ENCODE measurements around the gene WDR72. TPM values are rescaled to one million over a fixed set of nuclear protein-coding genes. Genes with fewer than 3 reads are reported as not detected.

The WDR72 gene
- total and polyA plus RNA-seq, 4 experiments from 2014 or later = not detected

DNA sequence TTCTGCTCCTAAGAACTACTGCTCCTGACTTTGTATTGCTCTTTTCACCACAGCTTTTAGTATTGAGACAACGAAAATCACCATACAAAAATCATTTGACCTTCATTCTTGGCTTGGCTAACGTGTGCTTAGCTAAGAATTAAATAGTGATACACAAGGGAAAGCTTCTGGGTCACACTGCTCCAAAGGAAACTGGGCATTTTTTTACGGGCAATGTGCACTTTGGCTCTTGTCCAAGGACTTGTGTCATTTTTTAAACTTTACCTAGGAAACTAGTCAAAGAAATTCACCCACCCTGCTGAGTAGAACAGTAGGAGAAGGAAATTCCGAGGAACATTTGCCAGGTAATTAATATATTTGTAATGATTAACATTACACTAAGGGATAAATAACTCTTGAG lies 19.8 kb downstream of the WDR72 start:
- no peak overlapping the region for H3K4me3 Mint-ChIP-seq
- H3K36me3 Mint-ChIP-seq = no peaks in the 10 kb centered on the region
- ChIA-PET POLR2A (ENCODE audit: partially characterized antibody) (no interaction called here), CTCF (ENCODE audit: partially characterized antibody) (no interaction called here)
- Histone ChIP-seq H3K27ac (ENCODE audit: low read depth, low read length) (no peak overlapping the region), H3K4me1 (ENCODE audit: insufficient read depth, low read length) (no peaks in the 10 kb centered on the region), H3K36me3 (ENCODE audit: insufficient read depth, low read length) (no peaks in the 10 kb centered on the region), H3K9me3 (ENCODE audit: control insufficient read depth in 1 of 2, low read length in 2 of 2) (no peaks in the 10 kb centered on the region), H3K27me3 (ENCODE audit: insufficient read depth, low read length) (no peaks in the 10 kb centered on the region), H3K4me3 (ENCODE audit: low read length in 2 of 2) (no peak overlapping the region)
- no peaks in the 10 kb centered on the region for H3K27me3 Mint-ChIP-seq
- no peak for DNase-seq
- H3K4me1 Mint-ChIP-seq = no peaks in the 10 kb centered on the region
- intact Hi-C loops (cut with micrococcal nuclease) = no loop called here
- H3K27ac Mint-ChIP-seq = no peak overlapping the region
- H3K9me3 Mint-ChIP-seq = peaks cover 0 to 2% (median 0%) of the 10 kb centered on the region in 8 donors

DNA sequence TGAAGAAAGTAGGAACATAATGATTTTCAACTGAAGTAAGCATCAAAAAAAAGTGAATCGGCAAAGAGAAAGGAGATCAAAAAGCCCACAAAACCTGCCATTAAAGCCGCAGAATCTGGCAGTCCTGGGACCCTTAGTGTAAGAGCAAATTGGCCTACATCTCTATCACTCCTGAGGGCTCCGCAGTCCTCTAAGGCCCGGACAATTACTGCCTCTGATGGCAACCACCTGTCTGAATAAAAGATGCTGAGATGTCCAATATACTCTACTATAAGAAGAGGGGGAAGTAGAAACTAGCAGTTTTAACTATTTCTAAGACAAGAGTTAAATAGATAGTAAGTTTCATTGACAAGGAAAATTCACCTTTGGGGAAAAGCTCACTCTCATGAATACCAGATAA lies 20.3 kb downstream of the WDR72 start:
- Histone ChIP-seq H3K4me3 (ENCODE audit: low read length in 2 of 2) (no peak overlapping the region), H3K4me1 (ENCODE audit: insufficient read depth, low read length) (no peaks in the 10 kb centered on the region), H3K27ac (ENCODE audit: low read depth, low read length) (no peak overlapping the region), H3K9me3 (ENCODE audit: control insufficient read depth in 1 of 2, low read length in 2 of 2) (no peaks in the 10 kb centered on the region), H3K27me3 (ENCODE audit: insufficient read depth, low read length) (no peaks in the 10 kb centered on the region), H3K36me3 (ENCODE audit: insufficient read depth, low read length) (no peaks in the 10 kb centered on the region)
- no peak for DNase-seq
- ChIA-PET POLR2A (ENCODE audit: partially characterized antibody) (no interaction called here), CTCF (ENCODE audit: partially characterized antibody) (no interaction called here)
- Mint-ChIP-seq H3K9me3 (peaks cover 0 to 2% (median 0%) of the 10 kb centered on the region in 8 donors), H3K27me3 (no peaks in the 10 kb centered on the region), H3K27ac (no peak overlapping the region), H3K4me1 (no peaks in the 10 kb centered on the region), H3K4me3 (no peak overlapping the region), H3K36me3 (no peaks in the 10 kb centered on the region)
- intact Hi-C loops (cut with micrococcal nuclease) = no loop called here

DNA sequence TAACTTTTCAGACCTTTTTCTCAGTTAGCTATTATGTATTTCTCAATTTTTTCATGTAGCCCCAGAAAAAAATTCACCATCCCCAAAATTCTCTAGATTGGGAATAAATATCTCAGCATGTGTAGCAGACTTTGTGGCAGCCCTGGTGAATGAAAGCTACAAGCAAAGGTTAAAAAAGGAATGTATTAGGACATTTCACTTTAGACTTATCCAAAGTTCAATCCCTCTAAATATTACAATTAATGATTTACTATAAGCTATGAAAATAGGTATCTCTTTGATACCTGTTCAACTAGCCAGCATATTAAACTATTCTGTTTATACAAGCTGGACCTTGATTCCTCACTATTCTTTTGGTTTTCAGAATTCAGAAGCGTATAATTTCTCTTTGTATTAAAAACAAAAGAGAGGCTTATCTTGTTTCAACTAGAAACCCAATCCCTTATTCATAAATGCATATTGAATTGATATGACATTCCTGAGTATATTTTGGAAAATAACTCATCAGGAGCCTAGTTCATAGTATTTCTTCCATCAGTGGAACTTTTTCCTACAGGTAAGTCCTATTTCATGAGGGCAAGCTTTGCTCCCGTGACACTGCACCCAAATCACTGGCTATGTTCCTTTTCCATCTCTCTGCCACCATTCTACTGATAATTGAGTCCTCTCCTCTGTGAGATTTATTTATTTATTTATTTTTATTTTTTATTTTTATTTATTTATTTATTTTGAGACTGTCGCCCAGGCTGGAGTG lies 38.0 kb downstream of the WDR72 start:
- no peak overlapping the region for H3K27ac ChIP-seq (ENCODE audit: low read depth, low read length)
- H3K4me1 ChIP-seq (ENCODE audit: insufficient read depth, low read length) = no peaks in the 10 kb centered on the region
- no peaks in the 10 kb centered on the region for H3K36me3 ChIP-seq (ENCODE audit: insufficient read depth, low read length)
- intact Hi-C loops (cut with micrococcal nuclease) = no loop called here
- POLR2A ChIA-PET (ENCODE audit: partially characterized antibody) = no interaction called here
- no peak overlapping the region for H3K4me3 Mint-ChIP-seq
- H3K9me3 ChIP-seq (ENCODE audit: control insufficient read depth in 1 of 2, low read length in 2 of 2) = no peaks in the 10 kb centered on the region
- no peaks in the 10 kb centered on the region for H3K27me3 Mint-ChIP-seq
- H3K36me3 Mint-ChIP-seq = no peaks in the 10 kb centered on the region
- CTCF ChIA-PET (ENCODE audit: partially characterized antibody) = no interaction called here
- H3K9me3 Mint-ChIP-seq = no peaks in the 10 kb centered on the region
- no peak for DNase-seq
- no peak overlapping the region for H3K27ac Mint-ChIP-seq
- no peak overlapping the region for H3K4me3 ChIP-seq (ENCODE audit: low read length in 2 of 2)
- H3K27me3 ChIP-seq (ENCODE audit: insufficient read depth, low read length) = no peaks in the 10 kb centered on the region
- no peaks in the 10 kb centered on the region for H3K4me1 Mint-ChIP-seq

DNA sequence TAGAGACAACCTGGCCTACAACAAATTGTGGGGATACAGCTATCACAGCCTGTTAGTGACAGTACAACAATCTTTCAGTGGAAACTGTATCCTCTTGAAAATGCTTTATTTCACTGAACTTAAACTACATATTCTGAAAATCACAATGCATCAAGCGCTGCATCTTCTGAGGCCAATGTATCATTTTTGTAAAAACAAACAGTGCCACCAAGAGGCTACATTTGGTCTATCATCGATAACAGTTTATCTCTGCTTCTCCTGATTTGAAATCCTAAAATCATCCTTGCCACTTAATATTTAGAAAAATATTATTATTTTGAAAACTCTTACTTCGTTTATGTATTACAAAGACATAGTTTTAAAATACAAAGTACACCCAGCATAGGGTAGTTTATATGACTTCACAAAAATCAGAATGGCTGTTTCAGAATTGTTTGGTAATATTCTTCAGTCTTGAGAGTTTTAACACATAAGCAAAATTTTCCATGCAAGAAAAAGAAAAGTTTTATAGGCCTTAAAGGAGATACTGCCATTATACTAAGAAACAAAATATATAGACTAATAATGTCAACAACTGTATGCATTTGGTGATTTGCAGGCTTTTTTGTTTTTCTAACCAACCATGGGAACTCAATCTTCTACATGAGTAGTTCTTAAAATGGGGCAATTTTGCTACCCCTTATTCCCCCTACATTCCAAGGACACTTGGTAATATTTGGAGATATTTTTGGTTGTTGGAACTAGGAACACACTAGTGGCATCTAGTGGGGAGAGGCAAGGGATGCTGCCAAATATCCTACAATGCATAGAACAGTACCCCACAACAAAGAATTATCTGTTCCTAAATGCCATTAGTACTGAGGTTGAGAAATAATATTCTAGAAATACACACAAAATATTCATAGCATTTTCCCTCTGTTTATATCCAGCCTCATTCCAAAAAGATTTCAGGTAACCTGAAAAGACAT lies 42.3 kb downstream of the WDR72 start:
- Mint-ChIP-seq H3K27me3 (no peaks in the 10 kb centered on the region), H3K4me3 (no peak overlapping the region), H3K4me1 (no peaks in the 10 kb centered on the region), H3K27ac (no peak overlapping the region), H3K36me3 (no peaks in the 10 kb centered on the region), H3K9me3 (no peaks in the 10 kb centered on the region)
- no peak overlapping the region for H3K27ac ChIP-seq (ENCODE audit: low read depth, low read length)
- H3K4me3 ChIP-seq (ENCODE audit: low read length in 2 of 2) = no peak overlapping the region
- POLR2A ChIA-PET (ENCODE audit: partially characterized antibody) = no interaction called here
- no peak for DNase-seq
- intact Hi-C loops (cut with micrococcal nuclease) = no loop called here
- no peaks in the 10 kb centered on the region for H3K36me3 ChIP-seq (ENCODE audit: insufficient read depth, low read length)
- CTCF ChIA-PET (ENCODE audit: partially characterized antibody) = no interaction called here
- no peaks in the 10 kb centered on the region for H3K9me3 ChIP-seq (ENCODE audit: control insufficient read depth in 1 of 2, low read length in 2 of 2)
- no peaks in the 10 kb centered on the region for H3K27me3 ChIP-seq (ENCODE audit: insufficient read depth, low read length)
- H3K4me1 ChIP-seq (ENCODE audit: insufficient read depth, low read length) = no peaks in the 10 kb centered on the region

DNA sequence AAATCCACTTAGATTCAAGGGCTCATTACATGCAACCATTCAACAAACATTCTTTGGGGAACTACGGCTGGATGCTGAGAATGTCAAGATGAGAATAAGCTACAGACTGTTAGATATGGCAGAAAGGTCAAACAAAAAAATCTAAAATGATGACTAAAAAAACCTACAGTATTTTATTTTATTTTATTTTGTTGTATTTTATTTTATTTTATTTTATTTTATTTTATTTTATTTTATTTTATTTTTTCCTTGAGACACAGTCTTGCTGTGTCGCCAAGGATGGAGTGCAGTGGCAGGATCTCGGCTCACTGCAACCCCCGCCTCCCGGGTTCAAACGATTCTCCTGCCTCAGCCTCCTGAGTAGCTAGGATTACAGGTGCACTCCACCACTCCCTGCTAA lies 46.2 kb downstream of the WDR72 start:
- Histone ChIP-seq H3K9me3 (ENCODE audit: control insufficient read depth in 1 of 2, low read length in 2 of 2) (no peaks in the 10 kb centered on the region), H3K27me3 (ENCODE audit: insufficient read depth, low read length) (no peaks in the 10 kb centered on the region), H3K27ac (ENCODE audit: low read depth, low read length) (no peak overlapping the region), H3K4me1 (ENCODE audit: insufficient read depth, low read length) (no peaks in the 10 kb centered on the region), H3K36me3 (ENCODE audit: insufficient read depth, low read length) (no peaks in the 10 kb centered on the region), H3K4me3 (ENCODE audit: low read length in 2 of 2) (no peak overlapping the region)
- ChIA-PET CTCF (ENCODE audit: partially characterized antibody) (no interaction called here), POLR2A (ENCODE audit: partially characterized antibody) (no interaction called here)
- Mint-ChIP-seq H3K9me3 (no peaks in the 10 kb centered on the region), H3K4me3 (no peak overlapping the region), H3K27ac (no peak overlapping the region), H3K27me3 (no peaks in the 10 kb centered on the region), H3K36me3 (no peaks in the 10 kb centered on the region), H3K4me1 (no peaks in the 10 kb centered on the region)
- intact Hi-C loops (cut with micrococcal nuclease) = no loop called here
- DNase-seq = no peak

DNA sequence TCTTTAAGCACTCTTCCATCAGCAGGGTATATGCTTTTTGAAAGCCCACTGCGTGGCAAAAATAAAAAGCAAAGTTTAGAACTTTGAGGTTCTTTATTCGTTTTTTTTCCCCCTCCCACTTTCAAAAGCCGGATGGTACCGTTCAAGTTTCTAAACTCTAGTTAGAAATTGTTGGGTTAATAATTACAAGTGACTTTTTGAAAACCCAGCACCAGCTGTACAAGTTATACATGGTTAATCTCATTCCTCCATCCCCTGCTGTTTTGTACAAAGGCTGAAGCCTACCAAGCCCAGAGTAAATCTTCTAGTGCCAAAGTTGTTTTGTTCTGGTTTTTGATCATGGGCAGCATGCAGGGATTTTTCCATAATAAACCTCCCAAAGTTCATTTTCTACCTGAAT lies 48.6 kb downstream of the WDR72 start:
- Mint-ChIP-seq H3K36me3 (no peaks in the 10 kb centered on the region), H3K4me1 (no peaks in the 10 kb centered on the region), H3K27me3 (peaks cover 0 to 3% of the 10 kb centered on the region in 2 donors), H3K4me3 (no peak overlapping the region), H3K9me3 (peaks cover 0 to 3% (median 0%) of the 10 kb centered on the region in 8 donors), H3K27ac (no peak overlapping the region)
- intact Hi-C loops (cut with micrococcal nuclease) = no loop called here
- CTCF ChIA-PET (ENCODE audit: partially characterized antibody) = no interaction called here
- Histone ChIP-seq H3K4me1 (ENCODE audit: insufficient read depth, low read length) (no peaks in the 10 kb centered on the region), H3K36me3 (ENCODE audit: insufficient read depth, low read length) (no peaks in the 10 kb centered on the region), H3K27me3 (ENCODE audit: insufficient read depth, low read length) (no peaks in the 10 kb centered on the region), H3K9me3 (ENCODE audit: control insufficient read depth in 1 of 2, low read length in 2 of 2) (no peaks in the 10 kb centered on the region), H3K27ac (ENCODE audit: low read depth, low read length) (no peak overlapping the region), H3K4me3 (ENCODE audit: low read length in 2 of 2) (no peak overlapping the region)
- DNase-seq = no peak
- POLR2A ChIA-PET (ENCODE audit: partially characterized antibody) = no interaction called here

DNA sequence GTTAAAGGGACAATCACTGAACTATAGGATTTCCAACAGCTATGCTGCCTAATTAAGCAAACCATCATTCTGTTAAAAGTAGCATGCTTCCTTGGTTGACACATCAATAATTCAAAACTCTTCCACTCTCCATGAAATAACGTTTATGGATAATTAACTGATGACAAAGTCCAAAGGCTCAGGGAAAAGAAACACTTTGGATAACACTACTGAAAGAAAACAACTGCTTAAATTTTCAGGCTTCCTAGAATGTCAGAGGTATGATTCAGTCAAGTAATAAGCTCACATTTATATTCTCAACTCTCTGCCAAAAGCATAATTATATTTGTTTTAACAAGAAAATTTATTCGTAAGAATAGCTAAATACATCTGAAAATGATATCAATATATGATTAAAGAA lies 49.6 kb downstream of the WDR72 start:
- intact Hi-C loops (cut with micrococcal nuclease) = no loop called here
- H3K4me1 ChIP-seq (ENCODE audit: insufficient read depth, low read length) = no peaks in the 10 kb centered on the region
- CTCF ChIA-PET (ENCODE audit: partially characterized antibody) = no interaction called here
- H3K27me3 Mint-ChIP-seq = peaks cover 0 to 3% of the 10 kb centered on the region in 2 donors
- H3K4me1 Mint-ChIP-seq = no peaks in the 10 kb centered on the region
- no peak overlapping the region for H3K4me3 ChIP-seq (ENCODE audit: low read length in 2 of 2)
- no peaks in the 10 kb centered on the region for H3K36me3 ChIP-seq (ENCODE audit: insufficient read depth, low read length)
- peaks cover 0 to 3% (median 0%) of the 10 kb centered on the region in 8 donors for H3K9me3 Mint-ChIP-seq
- no peaks in the 10 kb centered on the region for H3K36me3 Mint-ChIP-seq
- H3K9me3 ChIP-seq (ENCODE audit: control insufficient read depth in 1 of 2, low read length in 2 of 2) = no peaks in the 10 kb centered on the region
- H3K27ac ChIP-seq (ENCODE audit: low read depth, low read length) = no peak overlapping the region
- H3K27ac Mint-ChIP-seq = no peak overlapping the region
- H3K27me3 ChIP-seq (ENCODE audit: insufficient read depth, low read length) = no peaks in the 10 kb centered on the region
- POLR2A ChIA-PET (ENCODE audit: partially characterized antibody) = no interaction called here
- H3K4me3 Mint-ChIP-seq = no peak overlapping the region
- DNase-seq = no peak
